KMS-11 (cell line): ENCODE data around the gene ALDH3B1.

Experiments
- H2AFZ ChIP-seq: fragments of 200-600 bp; sonication (generic); 2 replicates; pipeline ENCODE4 v1.6.1; 2016; ENCODE audit warnings: antibody characterized with exemption, mixed run types, low read depth
- H3K27ac ChIP-seq: fragments of 200-600 bp; sonication (generic); 2 replicates; pipeline ENCODE4 v1.6.1; 2016; ENCODE audit warnings: mild to moderate bottlenecking, mixed run types
- H3K27me3 ChIP-seq: fragments of 200-600 bp; sonication (generic); 2 replicates; pipeline ENCODE4 v1.6.1; 2017; ENCODE audit warnings: mild to moderate bottlenecking, low read depth, mixed run types, moderate library complexity; ENCODE audit not compliant: insufficient read depth
- H3K36me3 ChIP-seq: fragments of 200-600 bp; sonication (generic); 2 replicates; pipeline ENCODE4 v1.6.1; 2017; ENCODE audit warnings: mild to moderate bottlenecking, mixed run types; ENCODE audit not compliant: insufficient read depth
- H3K4me1 ChIP-seq: fragments of 200-600 bp; sonication (generic); 2 replicates; pipeline ENCODE4 v1.6.1; 2016; ENCODE audit warnings: mild to moderate bottlenecking, low read depth, mixed run types; ENCODE audit not compliant: poor library complexity, severe bottlenecking
- H3K4me2 ChIP-seq: fragments of 200-600 bp; sonication (generic); 2 replicates; pipeline ENCODE4 v1.7.0; 2016; ENCODE audit warnings: mild to moderate bottlenecking, mixed run types
- H3K4me3 ChIP-seq: fragments of 200-600 bp; sonication (generic); IDR thresholded peaks from 2 replicates; pipeline ENCODE4 v1.6.1; 2017; ENCODE audit warnings: low read depth, low read length, mixed read lengths; ENCODE audit not compliant: insufficient read depth
- H3K79me2 ChIP-seq: fragments of 200-600 bp; sonication (generic); 2 replicates; pipeline ENCODE4 v1.6.1; 2016; ENCODE audit warnings: low read depth, mixed run types; ENCODE audit not compliant: insufficient read depth
- H3K9ac ChIP-seq: fragments of 200-600 bp; sonication (generic); 2 replicates; pipeline ENCODE4 v1.6.1; 2016; ENCODE audit warnings: mild to moderate bottlenecking, mixed run types
- H4K20me1 ChIP-seq: fragments of 200-600 bp; sonication (generic); 2 replicates; pipeline ENCODE4 v1.6.1; 2016; ENCODE audit warnings: mild to moderate bottlenecking, mixed run types; ENCODE audit not compliant: insufficient read depth
- TF ChIP-seq, protein P1 (sequence below): fragments of 200-600 bp; sonication (generic); conservative IDR thresholded peaks from 2 replicates; pipeline ENCODE4 v1.6.1; 2017; ENCODE audit warnings: low read depth, mild to moderate bottlenecking, antibody characterized with exemption, low read length, moderate library complexity, mixed read lengths

Gene ALDH3B1

DNA sequence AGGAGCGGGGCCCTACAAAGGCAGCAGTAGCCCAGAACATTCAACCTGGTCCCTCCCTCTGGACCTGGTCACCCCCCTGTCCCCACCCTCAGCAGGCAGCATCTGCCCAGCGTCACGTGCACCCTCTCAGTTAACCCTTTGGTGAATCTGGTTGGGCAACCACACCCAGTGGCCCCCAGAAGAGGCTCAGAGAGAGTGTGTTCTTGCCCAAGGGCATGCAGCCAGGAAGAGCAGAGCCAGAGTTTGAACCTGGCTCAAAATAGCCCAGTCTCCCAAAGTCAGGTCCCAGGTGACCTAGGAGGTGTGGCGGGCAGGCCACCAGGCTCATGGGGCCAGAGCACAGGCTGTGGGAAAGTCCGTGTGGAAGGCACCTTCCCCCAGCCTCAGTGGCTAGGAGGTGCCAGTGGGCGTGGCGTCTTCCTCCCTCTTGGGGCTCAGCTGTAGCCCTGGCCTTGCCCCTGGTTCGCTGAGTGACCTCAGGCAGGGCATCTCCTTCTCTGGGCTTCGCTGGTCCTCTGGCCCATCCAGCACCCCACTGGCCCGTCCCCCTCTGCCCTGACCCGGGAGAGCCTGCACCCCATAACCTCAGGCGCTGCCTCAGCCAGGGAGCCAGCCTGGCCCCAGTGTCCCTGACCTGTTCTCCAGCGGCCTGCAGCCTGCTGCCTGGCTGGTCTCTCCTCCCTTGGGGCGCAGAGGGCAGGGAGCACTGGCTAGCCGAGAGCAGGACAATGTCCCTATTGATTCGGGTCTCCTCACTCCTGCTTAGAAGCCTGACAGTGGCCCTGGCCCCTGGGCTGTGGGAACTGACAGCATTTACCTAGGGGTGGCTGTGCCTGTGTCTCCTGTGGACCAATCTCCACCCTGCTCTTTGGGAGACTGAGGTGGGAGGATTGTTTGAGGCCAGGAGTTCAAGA, 7.0 kb downstream of the ALDH3B1 start:
- no peak overlapping the region for H2AFZ ChIP-seq
- no peaks in the 10 kb centered on the region for H4K20me1 ChIP-seq
- H3K4me2 ChIP-seq, result no peak overlapping the region
- H3K79me2 ChIP-seq, result no peaks in the 10 kb centered on the region
- H3K4me3 ChIP-seq, result no peak overlapping the region
- peaks cover 21% of the 10 kb centered on the region for H3K4me1 ChIP-seq
- H3K27me3 ChIP-seq, result no peaks in the 10 kb centered on the region
- TF ChIP-seq, protein P1, sequence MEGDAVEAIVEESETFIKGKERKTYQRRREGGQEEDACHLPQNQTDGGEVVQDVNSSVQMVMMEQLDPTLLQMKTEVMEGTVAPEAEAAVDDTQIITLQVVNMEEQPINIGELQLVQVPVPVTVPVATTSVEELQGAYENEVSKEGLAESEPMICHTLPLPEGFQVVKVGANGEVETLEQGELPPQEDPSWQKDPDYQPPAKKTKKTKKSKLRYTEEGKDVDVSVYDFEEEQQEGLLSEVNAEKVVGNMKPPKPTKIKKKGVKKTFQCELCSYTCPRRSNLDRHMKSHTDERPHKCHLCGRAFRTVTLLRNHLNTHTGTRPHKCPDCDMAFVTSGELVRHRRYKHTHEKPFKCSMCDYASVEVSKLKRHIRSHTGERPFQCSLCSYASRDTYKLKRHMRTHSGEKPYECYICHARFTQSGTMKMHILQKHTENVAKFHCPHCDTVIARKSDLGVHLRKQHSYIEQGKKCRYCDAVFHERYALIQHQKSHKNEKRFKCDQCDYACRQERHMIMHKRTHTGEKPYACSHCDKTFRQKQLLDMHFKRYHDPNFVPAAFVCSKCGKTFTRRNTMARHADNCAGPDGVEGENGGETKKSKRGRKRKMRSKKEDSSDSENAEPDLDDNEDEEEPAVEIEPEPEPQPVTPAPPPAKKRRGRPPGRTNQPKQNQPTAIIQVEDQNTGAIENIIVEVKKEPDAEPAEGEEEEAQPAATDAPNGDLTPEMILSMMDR, result no peak
- no peak overlapping the region for H3K27ac ChIP-seq
- no peaks in the 10 kb centered on the region for H3K36me3 ChIP-seq
- no peak overlapping the region for H3K9ac ChIP-seq

DNA sequence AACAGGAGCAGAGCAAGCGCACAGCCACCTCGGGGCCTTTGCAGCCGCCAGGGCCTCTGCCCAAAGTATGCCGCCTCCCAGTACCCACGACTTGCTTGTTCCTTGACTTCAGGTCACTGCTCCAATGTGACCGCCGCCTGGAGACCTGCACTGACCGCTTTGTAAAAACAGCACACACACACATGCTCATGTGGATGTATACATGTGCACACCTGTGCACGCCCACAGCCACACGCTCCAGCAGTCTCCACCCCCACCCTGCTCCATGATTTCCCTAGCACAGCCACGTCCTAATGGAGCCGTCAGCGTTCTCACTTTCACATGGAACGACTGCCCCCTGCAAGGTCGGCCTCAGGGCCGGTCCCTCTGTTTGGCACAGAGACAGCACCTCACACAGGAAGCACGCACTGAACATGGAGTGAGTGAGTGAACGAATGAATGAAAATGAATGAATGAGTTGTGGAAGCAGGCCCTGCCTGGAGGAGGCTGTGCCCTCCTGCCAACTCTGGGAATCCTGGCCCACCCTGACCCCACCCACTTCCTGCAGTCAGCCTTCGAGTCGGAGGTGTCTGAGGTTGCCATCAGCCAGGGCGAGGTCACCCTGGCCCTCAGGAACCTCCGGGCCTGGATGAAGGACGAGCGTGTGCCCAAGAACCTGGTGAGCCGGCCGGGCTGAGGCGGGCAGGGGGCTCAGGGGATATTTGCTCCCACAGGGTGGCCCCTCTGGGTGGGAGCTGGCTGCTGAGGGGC, 8.0 kb downstream of the ALDH3B1 start:
- Histone ChIP-seq H3K4me1 (peaks cover 11% of the 10 kb centered on the region), H3K9ac (no peak overlapping the region), H2AFZ (no peak overlapping the region), H3K79me2 (no peaks in the 10 kb centered on the region), H3K4me2 (no peak overlapping the region), H3K27ac (no peak overlapping the region), H3K27me3 (no peaks in the 10 kb centered on the region), H3K36me3 (no peaks in the 10 kb centered on the region), H4K20me1 (no peaks in the 10 kb centered on the region), H3K4me3 (no peak overlapping the region)
- TF ChIP-seq, protein P1, result no peak

- Histone ChIP-seq H3K4me3 (no peak overlapping the region), H2AFZ (no peak overlapping the region), H3K79me2 (no peaks in the 10 kb centered on the region), H3K4me2 (no peak overlapping the region), H3K27me3 (no peaks in the 10 kb centered on the region), H3K9ac (no peak overlapping the region), H3K36me3 (no peaks in the 10 kb centered on the region), H4K20me1 (no peaks in the 10 kb centered on the region), H3K27ac (no peak overlapping the region), H3K4me1 (peaks cover 5% of the 10 kb centered on the region)
- TF ChIP-seq, protein P1, result no peak
Observed at GRCh38 chr11:68018730-68019190, 8.6 kb downstream of the ALDH3B1 start.

DNA sequence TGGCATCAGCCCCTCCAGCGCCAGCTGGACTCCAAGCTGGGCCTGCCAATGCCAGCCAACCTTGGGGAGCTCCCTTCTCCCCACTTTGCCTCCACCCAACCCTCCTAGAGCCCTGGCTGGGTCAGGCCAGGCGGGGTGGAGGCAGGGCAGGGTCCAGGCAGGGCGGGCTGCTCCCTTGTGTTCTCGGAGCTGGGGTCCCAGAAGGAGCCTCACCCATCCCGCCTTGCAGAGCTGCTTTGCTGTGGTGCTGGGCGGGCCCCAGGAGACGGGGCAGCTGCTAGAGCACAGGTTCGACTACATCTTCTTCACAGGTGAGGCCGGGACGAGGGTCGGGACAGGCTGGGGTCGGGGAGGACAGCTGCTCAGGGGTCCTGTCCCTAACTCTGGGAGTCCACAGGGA, 9.4 kb downstream of the ALDH3B1 start:
- Histone ChIP-seq H3K4me2 (no peak overlapping the region), H3K27me3 (no peaks in the 10 kb centered on the region), H3K4me3 (no peak overlapping the region), H4K20me1 (no peaks in the 10 kb centered on the region), H3K27ac (no peak overlapping the region), H2AFZ (no peak overlapping the region), H3K79me2 (no peaks in the 10 kb centered on the region), H3K36me3 (no peaks in the 10 kb centered on the region), H3K9ac (no peak overlapping the region), H3K4me1 (no peaks in the 10 kb centered on the region)
- TF ChIP-seq, protein P1, result no peak
